A172 (cell line): ENCODE data around the gene HIGD1C. TPM values are rescaled to one million over a fixed set of nuclear protein-coding genes. Genes with fewer than 3 reads are reported as not detected.
"Not testable (repeated sequence)": the region's sequence is repeated elsewhere in the genome, so short reads cannot be mapped to it uniquely, and the experiment has no call there.

Experiments
- DNase-seq: peaks from one replicate; pipeline ENCODE4 v3.0.0-alpha.2; 2015; ENCODE audit warnings: low spot score
- total RNA-seq: library from RNA; depleted of rRNA; stranded (reverse); fragments of >200 nt; shearing (Covaris generic); gene quantifications from 2 replicates; pipeline ENCODE4 v1.2.3, GENCODE V29; 2014

HIGD1C gene
- total RNA-seq, 1 experiment from 2014 or later = not detected

DNA sequence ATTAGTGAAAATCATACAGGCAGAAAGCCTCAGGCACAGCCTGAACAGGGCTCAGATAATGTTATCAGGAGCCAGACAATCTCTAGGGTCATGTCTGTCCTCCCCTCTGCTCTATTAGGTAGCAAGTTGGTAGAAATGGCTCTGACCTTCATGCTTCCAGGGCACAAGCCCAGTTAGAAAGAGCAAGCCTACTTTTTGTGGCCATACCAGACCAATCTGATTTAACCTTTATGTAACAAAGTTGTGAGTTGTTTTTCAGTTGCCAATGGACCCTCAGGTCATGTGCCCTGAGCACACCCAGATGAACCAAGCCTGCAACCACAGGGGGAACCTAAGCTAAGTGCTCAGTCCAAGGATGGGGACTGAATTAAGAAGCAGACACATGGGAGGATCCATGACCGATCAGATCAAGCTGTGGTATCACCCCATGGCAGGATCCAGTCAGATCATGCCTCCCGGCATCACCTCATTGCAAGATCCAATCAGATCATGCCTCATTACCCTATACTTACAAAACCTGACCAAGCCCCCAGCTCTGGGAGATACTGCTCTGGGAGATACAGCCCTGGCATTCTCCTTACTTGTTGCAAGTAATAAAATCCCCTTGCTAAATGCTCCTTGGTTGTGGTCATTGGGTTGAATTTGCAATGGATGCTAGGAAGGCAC, 18.8 kb upstream of the HIGD1C start:
- no peak for DNase-seq

- no peak for DNase-seq
These were observed 17.9 kb upstream of the HIGD1C start for GRCh38 chr12:50934371-50934851.

DNA sequence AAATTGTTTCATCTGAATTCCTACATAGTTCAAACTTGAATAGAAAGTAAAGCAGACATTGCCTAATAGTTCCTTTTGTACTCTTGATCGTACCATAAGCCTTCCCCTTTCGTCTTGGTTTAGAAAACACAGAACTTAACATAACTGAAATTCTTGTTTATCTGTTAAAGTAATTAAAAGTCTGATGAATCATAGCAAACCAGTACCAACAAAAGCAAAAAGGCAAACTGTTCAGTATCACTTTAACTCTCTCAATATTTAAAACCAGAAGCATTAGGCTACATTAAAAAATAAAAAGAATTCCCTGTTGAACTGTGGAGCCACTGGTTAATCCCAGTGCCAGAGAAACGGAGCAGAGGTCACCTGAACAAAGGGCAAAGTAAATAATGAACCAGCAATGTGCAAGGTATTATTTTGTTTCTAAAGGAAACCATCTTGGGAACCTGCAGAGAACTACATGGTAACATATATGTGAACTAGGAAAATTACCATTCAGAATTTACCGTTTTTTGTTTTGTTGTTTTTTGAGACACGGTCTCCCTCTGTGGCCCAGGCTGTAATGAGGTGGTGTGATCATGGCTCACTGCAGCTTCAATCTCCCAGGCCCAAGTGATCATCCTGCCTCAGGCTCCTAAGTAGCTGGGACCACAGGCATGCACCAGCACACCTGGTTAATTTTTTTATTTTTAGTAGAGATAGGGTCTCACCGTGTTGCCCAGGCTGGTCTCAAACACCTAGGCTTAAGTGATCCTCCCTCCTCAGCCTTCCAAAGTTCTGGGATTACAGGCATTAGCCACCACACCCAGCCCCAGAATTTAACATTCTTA, 17.1 kb upstream of the HIGD1C start:
- no peak for DNase-seq

DNA sequence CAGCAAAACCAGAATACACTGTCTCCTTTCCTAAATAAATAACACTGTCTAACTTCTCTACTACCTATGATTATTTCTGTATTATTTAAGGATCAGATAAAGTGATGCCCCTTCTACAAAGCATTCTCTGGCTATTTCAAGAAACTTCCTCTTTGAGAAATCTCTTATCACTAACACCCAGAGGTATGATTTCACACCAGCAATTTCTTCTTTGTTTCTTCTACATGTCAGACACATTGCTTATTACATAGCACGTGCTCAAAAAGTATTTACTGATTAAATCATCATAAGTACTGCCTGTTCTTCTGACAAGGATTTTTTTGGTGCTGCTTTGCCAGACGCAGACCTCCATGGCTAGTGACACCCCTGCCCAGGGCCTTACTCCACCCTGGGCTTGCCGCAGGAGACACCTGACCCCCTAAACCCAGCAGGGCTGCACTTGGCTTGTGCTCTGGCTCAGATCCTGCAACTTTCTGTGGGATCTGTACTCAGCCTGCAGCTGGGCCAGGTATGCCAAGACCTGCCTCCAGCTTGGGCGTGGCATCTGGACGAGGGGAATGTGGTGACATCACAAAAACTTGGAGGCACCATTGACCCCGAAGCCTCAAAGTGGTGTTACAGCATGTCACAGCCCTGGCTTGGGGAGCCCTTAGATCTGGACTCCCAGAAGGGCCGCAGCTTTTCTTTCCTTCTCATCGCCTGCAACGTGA, 15.4 kb upstream of the HIGD1C start:
- no peak for DNase-seq

GRCh38 chr12:50937653-50938052, 14.7 kb upstream of the HIGD1C start:
- no peak for DNase-seq

DNA sequence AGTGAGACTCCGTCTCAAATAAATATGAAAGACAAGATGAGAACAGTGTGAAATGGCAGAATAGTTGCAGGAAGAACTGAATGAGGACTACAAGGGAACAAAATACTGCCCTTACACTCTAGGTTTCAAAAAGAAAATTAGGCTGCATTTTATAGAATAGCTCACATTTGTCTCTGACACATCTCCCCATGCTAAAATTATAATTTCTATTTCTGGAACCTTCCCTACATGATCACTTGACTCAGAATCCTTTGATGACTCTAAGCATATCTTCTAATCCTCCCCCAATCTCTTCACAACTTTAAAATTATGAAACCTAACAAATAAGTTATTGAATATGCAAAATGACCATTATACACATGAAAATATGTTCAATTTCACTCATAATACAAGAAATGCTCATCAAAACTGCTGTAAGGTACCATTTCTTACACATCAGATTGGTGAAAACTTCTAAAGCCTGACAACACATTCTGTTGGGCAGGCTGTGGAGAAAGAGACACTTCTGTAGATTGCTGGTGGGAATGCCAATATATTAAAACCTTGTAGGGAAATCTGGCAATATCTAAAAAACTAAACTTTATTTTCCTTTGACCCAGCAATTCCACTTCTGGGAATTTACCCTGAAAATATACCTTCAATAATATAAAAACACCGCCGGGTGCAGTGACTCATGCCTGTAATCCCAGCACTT, 4.3 kb upstream of the HIGD1C start:
- DNase-seq = no peak

GRCh38 chr12:50948798-50949197, 3.5 kb upstream of the HIGD1C start:
- no peak for DNase-seq

- no peak for DNase-seq
These were observed 2.5 kb upstream of the HIGD1C start for GRCh38 chr12:50949801-50950302.

DNA sequence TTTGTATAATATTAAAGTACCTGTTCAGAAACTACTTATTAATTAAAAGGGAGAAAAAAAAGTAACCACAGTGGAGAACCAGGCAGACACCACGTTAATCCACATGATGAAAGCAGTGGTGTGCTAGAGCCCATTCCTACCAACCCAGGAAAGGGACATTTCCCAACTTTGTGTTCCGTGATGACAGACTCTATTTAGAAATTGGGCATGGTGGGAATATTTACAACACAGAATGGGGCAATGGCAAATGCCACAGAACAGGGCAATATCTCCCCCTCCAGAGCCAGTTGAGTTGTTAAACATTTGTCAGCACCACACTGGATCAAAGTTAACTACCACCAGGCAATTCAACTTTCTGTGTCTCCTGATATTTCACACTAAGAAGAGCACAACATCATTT, 1.2 kb upstream of the HIGD1C start:
- no peak for DNase-seq

GRCh38 chr12:50953047-50953446, 703 bp downstream of the HIGD1C start:
- no peak for DNase-seq

GRCh38 chr12:50954789-50955188, 2.4 kb downstream of the HIGD1C start:
- DNase-seq = not testable (repeated sequence)

DNA sequence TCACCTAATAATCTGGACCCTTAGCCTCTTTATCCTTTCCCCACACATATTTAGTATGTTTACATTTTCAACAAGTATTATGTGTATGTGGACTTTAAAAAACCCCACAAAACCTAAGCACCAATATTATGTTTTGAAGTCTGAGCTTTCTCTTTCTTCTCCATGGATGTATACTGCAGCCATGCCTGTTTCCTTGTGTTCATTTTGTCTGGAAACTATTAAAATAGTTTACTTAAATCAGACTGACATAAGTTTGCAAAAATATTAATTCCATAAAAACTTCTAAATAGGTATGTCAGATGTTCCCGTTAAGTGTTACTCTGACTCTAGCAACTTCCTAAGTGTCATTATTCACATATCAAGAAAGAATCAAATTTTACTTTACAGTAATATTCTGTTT, 2.9 kb downstream of the HIGD1C start:
- DNase-seq = no peak

- DNase-seq = no peak
These were observed 3.4 kb downstream of the HIGD1C start for GRCh38 chr12:50955697-50956096.

DNA sequence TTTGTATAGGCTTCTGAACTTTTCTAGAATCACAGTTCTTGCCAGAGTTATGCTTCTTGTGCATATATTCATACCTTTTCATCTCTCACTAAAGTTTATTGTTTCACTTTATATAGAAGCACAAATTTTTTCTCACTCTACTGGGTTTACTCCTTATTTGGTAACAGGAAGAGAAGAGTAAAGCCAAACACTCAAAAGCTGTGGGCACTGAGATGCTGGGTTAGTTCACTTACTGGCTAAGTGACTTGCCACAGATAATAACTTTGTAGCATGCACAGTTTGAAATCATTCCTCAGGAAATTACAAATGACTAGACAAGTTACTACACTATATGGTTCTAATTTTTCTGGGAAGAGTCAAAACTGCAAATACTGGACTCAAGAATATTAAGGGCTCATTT, 7.8 kb downstream of the HIGD1C start:
- no peak for DNase-seq

GRCh38 chr12:50961708-50962107, 9.4 kb downstream of the HIGD1C start:
- no peak for DNase-seq

- no peak for DNase-seq
These were observed 12.1 kb downstream of the HIGD1C start for GRCh38 chr12:50964432-50964831.

DNA sequence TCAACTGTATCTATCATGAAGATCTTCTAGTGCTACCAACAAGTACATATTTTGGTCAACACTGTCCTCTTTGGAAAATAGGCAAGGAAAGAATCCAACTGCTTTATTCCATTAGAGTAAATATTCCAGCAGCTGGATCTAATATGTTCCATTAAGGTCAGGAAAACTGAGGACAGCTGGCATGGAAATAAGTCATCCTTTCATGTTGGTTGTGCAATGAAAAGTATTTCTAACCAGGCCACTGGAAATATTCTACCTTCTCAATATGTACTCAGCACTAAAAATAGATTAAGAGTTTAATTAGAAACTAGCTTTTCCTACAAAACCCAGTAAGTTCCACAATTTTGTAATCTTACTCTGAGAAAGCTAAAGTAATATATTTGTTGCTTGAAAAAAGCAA, 19.6 kb downstream of the HIGD1C start:
- no peak for DNase-seq

DNA sequence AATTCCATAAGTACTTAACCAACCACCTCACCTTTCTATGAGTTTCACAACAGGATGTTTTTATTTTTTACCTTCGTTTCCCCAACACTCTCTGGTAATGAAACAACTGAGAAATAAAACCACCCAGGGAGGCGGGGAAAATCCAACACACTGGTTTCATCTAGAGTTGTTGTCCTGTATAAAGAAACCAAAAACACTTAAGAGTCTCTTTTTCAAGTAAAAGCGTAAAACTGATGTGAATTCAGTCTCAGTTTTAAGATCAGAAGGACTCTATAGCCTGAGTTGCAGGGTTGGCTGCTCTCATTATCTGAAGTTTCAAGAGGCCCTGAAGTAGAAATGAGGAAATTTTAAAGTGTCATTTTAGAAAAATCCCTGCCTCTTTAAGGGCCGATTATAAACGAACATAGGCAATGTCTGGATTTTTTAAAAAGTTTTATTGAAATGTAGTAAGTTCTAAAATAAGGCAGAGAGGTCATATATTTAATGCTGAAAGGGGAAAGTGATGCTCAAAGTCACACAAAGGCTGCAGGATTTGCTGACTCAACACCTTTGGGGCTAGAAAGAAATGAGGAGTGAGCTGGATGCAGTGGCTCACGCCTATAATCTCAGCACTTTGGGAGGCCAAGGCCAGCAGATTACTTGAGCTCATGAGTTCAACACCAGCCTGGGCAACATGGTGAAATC, 27.2 kb downstream of the HIGD1C start:
- DNase-seq = no peak

DNA sequence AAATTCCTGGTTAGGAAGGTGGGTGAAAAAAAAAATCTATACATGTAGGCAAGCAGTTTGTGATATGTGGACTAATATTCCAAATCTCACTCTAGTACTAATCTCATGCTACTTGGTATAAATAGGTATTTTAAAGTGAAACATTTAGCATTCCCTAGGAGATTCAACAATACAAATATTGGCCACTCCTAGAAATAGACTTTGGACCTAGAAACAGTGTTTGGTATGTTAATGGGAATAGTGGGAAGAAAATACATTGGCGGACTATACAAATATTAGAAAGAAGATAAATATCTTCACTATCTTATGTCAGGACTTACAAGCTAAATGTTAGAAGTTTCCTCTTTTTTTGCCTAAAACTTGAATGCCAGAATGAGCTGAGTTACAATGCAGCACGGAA, 28.2 kb downstream of the HIGD1C start:
- DNase-seq = no peak

GRCh38 chr12:50981319-50982239, 29.2 kb downstream of the HIGD1C start:
- DNase-seq = no peak
